ENCODE data around the gene MYPOP.
"Not testable (repeated sequence)": the region's sequence is repeated elsewhere in the genome, so short reads cannot be mapped to it uniquely, and the experiment has no call there.

Gene MYPOP

DNA sequence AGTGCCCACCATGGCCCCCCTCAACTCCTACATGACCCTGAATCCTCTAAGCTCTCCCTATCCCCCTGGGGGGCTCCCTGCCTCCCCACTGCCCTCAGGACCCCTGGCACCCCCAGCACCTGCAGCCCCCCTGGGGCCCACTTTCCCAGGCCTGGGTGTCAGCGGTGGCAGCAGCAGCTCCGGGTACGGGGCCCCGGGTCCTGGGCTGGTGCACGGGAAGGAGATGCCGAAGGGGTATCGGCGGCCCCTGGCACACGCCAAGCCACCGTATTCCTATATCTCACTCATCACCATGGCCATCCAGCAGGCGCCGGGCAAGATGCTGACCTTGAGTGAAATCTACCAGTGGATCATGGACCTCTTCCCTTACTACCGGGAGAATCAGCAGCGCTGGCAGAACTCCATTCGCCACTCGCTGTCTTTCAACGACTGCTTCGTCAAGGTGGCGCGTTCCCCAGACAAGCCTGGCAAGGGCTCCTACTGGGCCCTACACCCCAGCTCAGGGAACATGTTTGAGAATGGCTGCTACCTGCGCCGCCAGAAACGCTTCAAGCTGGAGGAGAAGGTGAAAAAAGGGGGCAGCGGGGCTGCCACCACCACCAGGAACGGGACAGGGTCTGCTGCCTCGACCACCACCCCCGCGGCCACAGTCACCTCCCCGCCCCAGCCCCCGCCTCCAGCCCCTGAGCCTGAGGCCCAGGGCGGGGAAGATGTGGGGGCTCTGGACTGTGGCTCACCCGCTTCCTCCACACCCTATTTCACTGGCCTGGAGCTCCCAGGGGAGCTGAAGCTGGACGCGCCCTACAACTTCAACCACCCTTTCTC is 30.1 kb downstream of the MYPOP start:
- DNase-seq (ENCODE audit: low read depth) = no peak
- TF ChIP-seq, protein P1, sequence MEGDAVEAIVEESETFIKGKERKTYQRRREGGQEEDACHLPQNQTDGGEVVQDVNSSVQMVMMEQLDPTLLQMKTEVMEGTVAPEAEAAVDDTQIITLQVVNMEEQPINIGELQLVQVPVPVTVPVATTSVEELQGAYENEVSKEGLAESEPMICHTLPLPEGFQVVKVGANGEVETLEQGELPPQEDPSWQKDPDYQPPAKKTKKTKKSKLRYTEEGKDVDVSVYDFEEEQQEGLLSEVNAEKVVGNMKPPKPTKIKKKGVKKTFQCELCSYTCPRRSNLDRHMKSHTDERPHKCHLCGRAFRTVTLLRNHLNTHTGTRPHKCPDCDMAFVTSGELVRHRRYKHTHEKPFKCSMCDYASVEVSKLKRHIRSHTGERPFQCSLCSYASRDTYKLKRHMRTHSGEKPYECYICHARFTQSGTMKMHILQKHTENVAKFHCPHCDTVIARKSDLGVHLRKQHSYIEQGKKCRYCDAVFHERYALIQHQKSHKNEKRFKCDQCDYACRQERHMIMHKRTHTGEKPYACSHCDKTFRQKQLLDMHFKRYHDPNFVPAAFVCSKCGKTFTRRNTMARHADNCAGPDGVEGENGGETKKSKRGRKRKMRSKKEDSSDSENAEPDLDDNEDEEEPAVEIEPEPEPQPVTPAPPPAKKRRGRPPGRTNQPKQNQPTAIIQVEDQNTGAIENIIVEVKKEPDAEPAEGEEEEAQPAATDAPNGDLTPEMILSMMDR (IDR thresholded peaks at IDR 0.05; ENCODE audit: control insufficient read depth, insufficient read depth, low read depth, low read length, missing control alignments) = no peak
- no peak overlapping the region for H3K4me3 ChIP-seq (ENCODE audit: control insufficient read depth, low read depth, low read length)

DNA sequence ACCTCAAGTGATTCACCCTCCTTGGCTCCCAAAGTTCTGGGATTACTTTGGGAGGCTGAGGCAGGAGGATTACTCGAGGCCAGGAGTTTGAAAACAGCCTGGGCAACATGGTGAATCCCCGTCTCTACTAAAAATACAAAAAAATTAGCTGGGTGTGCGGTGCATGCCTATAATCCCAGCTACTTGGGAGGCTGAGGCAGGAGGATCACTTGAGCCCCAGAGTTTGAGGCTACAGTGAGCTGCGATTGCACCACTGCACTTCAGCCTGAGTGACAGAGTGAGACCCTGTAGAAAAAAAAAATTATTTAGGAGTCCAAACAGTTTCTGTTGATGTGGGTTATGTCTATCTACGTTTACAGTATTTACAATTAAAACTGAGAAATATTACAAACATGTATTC is 31.6 kb downstream of the MYPOP start:
- no peak overlapping the region for H3K4me3 ChIP-seq (ENCODE audit: control insufficient read depth, low read depth, low read length)
- DNase-seq (ENCODE audit: low read depth) = no peak
- TF ChIP-seq, protein P1 (IDR thresholded peaks at IDR 0.05; ENCODE audit: control insufficient read depth, insufficient read depth, low read depth, low read length, missing control alignments) = no peak

DNA sequence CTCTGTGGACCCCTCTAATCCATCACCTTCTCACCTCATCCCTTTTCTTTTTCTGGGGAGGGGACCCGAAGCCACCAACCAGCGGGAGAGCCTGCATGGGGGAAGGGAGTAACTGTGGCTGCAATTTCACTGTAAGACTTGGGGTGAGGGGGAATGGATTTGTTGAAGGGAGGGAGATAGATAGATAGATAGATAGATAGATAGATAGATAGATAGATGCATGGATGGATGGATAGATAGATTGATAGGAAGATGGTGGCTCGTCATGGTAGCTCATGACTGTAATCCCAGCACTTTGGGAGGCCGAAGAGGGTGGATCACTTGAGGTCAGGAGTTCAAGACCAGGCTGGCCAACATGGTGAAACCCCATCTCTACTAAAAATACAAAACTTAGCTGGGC is 35.2 kb downstream of the MYPOP start:
- DNase-seq (ENCODE audit: low read depth); H3K4me3 ChIP-seq (ENCODE audit: control insufficient read depth, low read depth, low read length): not testable (repeated sequence)

DNA sequence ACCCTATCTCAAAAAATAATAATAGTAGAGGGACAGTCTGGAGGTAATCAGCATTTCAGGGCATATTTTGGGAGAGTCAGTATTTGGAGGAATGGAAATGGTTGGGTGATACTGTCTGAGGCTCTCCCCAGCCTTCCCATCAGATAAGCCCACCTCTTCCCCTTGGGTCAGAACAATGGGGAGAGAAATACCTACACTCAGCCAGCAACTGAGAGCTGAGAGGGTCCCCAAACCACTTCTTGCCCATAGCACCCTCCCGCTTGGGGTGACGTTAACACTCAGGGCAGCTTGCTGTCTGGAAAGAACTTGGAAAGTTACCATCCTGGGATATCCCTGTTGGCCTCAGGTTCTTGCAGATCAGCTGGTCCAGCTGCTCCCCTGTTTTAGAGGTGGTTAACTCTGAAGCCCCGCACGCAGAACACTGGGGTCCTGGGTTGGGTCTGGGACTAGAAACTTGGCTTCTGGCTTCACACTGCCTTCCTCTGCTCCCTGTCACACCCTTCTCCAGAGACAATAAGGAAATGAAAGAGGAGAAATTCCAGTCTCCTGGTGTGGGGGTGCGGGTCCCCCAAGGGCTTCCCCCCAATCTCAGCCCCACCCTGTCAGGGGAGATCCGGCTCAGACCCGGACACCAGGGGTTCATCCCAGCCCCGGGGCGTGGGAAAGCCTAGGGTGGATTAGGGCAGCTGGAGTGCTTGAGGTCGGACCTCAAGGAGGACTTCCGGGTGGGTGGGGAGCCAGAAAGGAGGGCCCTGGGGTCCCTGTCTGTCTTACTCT is 35.8 kb downstream of the MYPOP start:
- no peak for DNase-seq (ENCODE audit: low read depth)
- no peak overlapping the region for H3K4me3 ChIP-seq (ENCODE audit: control insufficient read depth, low read depth, low read length)
- TF ChIP-seq, protein P1 (IDR thresholded peaks at IDR 0.05; ENCODE audit: control insufficient read depth, insufficient read depth, low read depth, low read length, missing control alignments) = no peak

DNA sequence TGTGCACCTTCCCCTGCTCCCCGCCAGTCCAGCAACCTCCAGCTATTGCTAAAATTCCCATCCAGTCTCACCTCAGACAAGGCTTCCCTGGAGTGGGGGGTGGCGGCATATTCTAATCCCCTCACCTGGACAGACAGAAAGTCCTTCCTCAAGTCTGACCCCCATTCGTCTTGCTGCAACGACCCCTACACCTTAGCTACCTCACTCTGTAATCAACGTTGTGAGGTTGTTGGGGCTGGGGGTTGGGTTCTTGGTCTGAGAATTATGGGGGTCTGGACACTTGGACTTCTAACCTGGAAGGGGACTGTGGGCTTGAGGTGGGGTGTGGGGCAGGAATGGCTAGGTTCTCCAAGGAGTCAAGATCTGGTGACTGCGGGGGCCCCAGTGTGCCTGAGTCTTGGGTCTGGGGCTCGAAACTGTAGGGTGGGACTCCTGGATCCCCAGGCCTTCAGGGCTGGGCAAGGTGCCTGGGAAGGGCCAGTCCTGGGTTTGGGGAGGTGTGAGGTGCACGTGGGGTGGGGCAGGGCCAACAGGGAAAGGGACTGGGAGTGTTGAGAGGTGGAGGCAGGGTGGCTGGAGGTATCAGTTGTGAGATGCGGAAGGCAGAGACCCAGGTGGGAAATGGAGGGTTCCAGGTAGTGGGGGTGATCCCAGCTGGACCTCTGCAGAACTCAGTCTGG is 37.0 kb downstream of the MYPOP start:
- DNase-seq (ENCODE audit: low read depth) = no peak
- TF ChIP-seq, protein P1 (IDR thresholded peaks at IDR 0.05; ENCODE audit: control insufficient read depth, insufficient read depth, low read depth, low read length, missing control alignments) = no peak
- no peak overlapping the region for H3K4me3 ChIP-seq (ENCODE audit: control insufficient read depth, low read depth, low read length)

DNA sequence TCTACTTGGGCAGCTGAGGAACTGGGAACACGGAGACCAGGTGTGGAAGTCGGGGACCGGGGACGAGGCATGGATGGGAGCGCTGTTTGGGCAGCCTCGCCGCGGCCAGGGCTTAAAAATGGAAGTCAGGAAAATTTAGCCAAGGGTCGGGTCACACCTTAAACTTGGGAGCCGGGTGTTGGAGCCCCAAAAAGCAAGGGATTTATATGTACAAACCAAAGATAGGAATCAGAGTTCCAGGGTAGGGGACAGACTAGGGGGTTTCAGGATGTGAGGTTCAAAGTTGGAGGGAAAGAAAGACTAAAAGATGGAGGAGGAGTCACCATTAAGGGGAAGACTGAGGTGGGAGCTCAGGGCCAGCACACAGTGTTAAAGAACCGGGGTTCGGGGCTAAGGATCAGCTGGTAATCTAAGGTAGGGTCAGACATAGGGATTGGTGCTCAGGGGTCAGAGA is 37.8 kb downstream of the MYPOP start:
- no peak for DNase-seq (ENCODE audit: low read depth)
- H3K4me3 ChIP-seq (ENCODE audit: control insufficient read depth, low read depth, low read length) = no peak overlapping the region
- TF ChIP-seq, protein P1 (IDR thresholded peaks at IDR 0.05; ENCODE audit: control insufficient read depth, insufficient read depth, low read depth, low read length, missing control alignments) = no peak

Data from AG09309 (cell line).